Stimulated activated CD8-positive, alpha-beta memory T cell treated with anti-CD3 and anti-CD28 coated beads, Interleukin-15, amount 100 ng/mL, for 4 hours (primary cell): ENCODE results near the gene CFAP61.
"Not testable (repeated sequence)": the region's sequence is repeated elsewhere in the genome, so short reads cannot be mapped to it uniquely, and the experiment has no call there.

Source experiments
- DNase-seq, 2 donors: peaks; one replicate each; pipeline ENCODE4 v3.0.0-alpha.2; 2020; ENCODE audit warnings: low read depth in 2 of 2

Gene CFAP61

GRCh38 chr20:20209684-20210083, 157.4 kb downstream of the CFAP61 start:
- no peak for DNase-seq

GRCh38 chr20:20210327-20210726, 158.0 kb downstream of the CFAP61 start:
- no peak for DNase-seq

- no peak for DNase-seq
Measured at GRCh38 chr20:20210943-20211273, 158.6 kb downstream of the CFAP61 start.

GRCh38 chr20:20211274-20211987, 159.1 kb downstream of the CFAP61 start:
- no peak for DNase-seq

GRCh38 chr20:20211988-20212518, 159.7 kb downstream of the CFAP61 start:
- no peak for DNase-seq

- DNase-seq: no peak
Measured at GRCh38 chr20:20212675-20213096, 160.4 kb downstream of the CFAP61 start.

- DNase-seq: no peak
Measured at GRCh38 chr20:20213526-20214121, 161.3 kb downstream of the CFAP61 start.

- no peak for DNase-seq
Measured at GRCh38 chr20:20214757-20215275, 162.5 kb downstream of the CFAP61 start.

- DNase-seq: peak; percentile 11 to 15
Measured at GRCh38 chr20:20215976-20216727, 163.8 kb downstream of the CFAP61 start.

- no peak for DNase-seq
Measured at GRCh38 chr20:20216941-20217340, 164.6 kb downstream of the CFAP61 start.

- DNase-seq: no peak
Measured at GRCh38 chr20:20217621-20218020, 165.3 kb downstream of the CFAP61 start.

GRCh38 chr20:20218106-20218505, 165.8 kb downstream of the CFAP61 start:
- DNase-seq: not testable (repeated sequence)

GRCh38 chr20:20219016-20219415, 166.7 kb downstream of the CFAP61 start:
- no peak for DNase-seq

GRCh38 chr20:20220134-20220533, 167.8 kb downstream of the CFAP61 start:
- no peak for DNase-seq

- DNase-seq: no peak
Measured at GRCh38 chr20:20223981-20224380, 171.6 kb downstream of the CFAP61 start.

GRCh38 chr20:20224806-20225205, 172.5 kb downstream of the CFAP61 start:
- no peak for DNase-seq

- DNase-seq: no peak
Measured at GRCh38 chr20:20225325-20226043, 173.2 kb downstream of the CFAP61 start.

GRCh38 chr20:20226554-20226953, 174.2 kb downstream of the CFAP61 start:
- DNase-seq: no peak

GRCh38 chr20:20227013-20227571, 174.8 kb downstream of the CFAP61 start:
- no peak for DNase-seq

- no peak for DNase-seq
Measured at GRCh38 chr20:20228351-20228750, 176.0 kb downstream of the CFAP61 start.

- DNase-seq: no peak
Measured at GRCh38 chr20:20229595-20229994, 177.3 kb downstream of the CFAP61 start.
